ENCODE data around the gene AKAP8L. TPM values are rescaled to one million over a fixed set of nuclear protein-coding genes. Genes with fewer than 3 reads are reported as not detected.

AKAP8L gene
- total RNA-seq, 2 donors from 2014 or later: 190 to 237 TPM

DNA sequence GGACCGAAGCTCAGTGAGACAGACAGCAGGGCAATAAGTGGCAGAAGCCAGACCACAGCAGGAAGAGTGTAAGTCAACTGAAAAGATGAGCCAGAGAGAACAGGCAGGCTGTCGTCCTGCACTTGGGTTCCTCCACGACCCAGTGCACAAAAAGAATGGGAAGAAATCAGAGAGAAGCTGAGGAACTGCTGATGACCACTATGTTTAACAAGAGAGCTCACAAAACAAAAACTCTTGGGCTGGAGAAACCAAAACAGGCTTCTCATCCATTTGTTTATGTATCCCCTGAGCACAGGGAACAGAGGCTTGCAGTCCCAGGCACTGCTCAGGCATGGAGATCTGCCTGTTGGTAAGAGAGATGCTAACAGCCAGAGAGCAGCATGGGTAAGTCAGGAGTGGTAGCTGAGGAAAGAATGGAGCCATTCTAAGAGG lies 14.0 kb downstream of the AKAP8L start:
- Mint-ChIP-seq H3K9me3 (no peaks in the 10 kb centered on the region), H3K27ac (peak overlapping the region; percentile 53), H3K27me3 (ENCODE audit: insufficient read depth) (no peaks in the 10 kb centered on the region), H3K4me3 (no peak overlapping the region), H3K4me1 (peaks cover 11% of the 10 kb centered on the region), H3K36me3 (ENCODE audit: low read depth) (peaks cover 54% of the 10 kb centered on the region)
- Histone ChIP-seq H3K36me3 (ENCODE audit: control insufficient read depth, insufficient read depth, low read length) (peaks cover 57% of the 10 kb centered on the region), H3K9ac (ENCODE audit: extremely low read depth, low read length, poor library complexity, severe bottlenecking) (no peak overlapping the region), H3K4me1 (ENCODE audit: control insufficient read depth, insufficient read depth, low read length) (peaks cover 10% of the 10 kb centered on the region), H3K27ac (ENCODE audit: low read depth, low read length) (no peak overlapping the region), H3K9me3 (ENCODE audit: control insufficient read depth, low read length) (no peaks in the 10 kb centered on the region), H3K27me3 (ENCODE audit: control insufficient read depth, insufficient read depth, low read length, poor library complexity, severe bottlenecking) (no peaks in the 10 kb centered on the region), H3K4me3 (ENCODE audit: low read length) (no peak overlapping the region)
- peak; percentile 11 for DNase-seq
- 91 to 100% methylated on average over 3 of the region's 3 CpGs for WGBS, 2 experiments (ENCODE audit: insufficient coverage in 1 of 2, insufficient read length in 1 of 2)
- TF ChIP-seq, protein P1, sequence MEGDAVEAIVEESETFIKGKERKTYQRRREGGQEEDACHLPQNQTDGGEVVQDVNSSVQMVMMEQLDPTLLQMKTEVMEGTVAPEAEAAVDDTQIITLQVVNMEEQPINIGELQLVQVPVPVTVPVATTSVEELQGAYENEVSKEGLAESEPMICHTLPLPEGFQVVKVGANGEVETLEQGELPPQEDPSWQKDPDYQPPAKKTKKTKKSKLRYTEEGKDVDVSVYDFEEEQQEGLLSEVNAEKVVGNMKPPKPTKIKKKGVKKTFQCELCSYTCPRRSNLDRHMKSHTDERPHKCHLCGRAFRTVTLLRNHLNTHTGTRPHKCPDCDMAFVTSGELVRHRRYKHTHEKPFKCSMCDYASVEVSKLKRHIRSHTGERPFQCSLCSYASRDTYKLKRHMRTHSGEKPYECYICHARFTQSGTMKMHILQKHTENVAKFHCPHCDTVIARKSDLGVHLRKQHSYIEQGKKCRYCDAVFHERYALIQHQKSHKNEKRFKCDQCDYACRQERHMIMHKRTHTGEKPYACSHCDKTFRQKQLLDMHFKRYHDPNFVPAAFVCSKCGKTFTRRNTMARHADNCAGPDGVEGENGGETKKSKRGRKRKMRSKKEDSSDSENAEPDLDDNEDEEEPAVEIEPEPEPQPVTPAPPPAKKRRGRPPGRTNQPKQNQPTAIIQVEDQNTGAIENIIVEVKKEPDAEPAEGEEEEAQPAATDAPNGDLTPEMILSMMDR (conservative IDR thresholded peaks at IDR 0.05): no peak

DNA sequence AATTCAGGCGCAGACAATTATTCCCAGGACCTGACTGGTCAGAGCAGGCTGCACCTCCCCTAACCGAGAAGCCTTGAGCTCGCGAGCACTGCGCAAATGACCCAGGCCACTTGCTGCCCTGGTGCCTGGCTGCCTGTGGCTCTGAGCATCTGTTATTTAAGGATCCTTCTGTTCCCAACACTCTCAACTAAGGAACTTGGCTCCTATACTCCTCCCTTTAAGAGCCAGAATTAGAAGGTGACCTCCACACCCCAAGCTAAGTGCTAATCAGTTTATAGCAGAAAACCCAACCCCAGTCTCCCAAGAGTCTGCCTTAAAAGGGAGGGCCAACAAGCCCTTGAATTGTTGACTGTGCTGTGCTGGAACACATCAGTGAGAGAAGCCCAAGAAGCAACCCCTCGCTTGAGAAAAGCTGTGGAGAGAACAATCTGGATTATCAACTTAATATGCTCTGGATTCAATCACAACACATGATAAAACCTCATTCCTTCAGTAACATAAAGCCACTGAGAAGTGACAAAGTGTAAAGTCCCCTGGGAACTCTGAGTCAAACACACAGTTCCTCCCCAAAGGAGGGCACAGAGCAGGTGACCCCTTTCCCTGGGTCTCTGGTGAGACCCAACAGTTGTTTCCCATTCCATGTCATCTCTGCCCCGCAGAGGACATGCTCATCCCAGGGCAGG lies 14.6 kb downstream of the AKAP8L start:
- Mint-ChIP-seq H3K27me3 (ENCODE audit: insufficient read depth) (no peaks in the 10 kb centered on the region), H3K4me1 (peaks cover 11% of the 10 kb centered on the region), H3K36me3 (ENCODE audit: low read depth) (peaks cover 54% of the 10 kb centered on the region), H3K9me3 (no peaks in the 10 kb centered on the region), H3K4me3 (no peak overlapping the region), H3K27ac (peak overlapping the region; percentile 41)
- no peak overlapping the region for H3K9ac ChIP-seq (ENCODE audit: extremely low read depth, low read length, poor library complexity, severe bottlenecking)
- H3K9me3 ChIP-seq (ENCODE audit: control insufficient read depth, low read length): no peaks in the 10 kb centered on the region
- 94% methylated on average over 6 to 7 of the region's 7 CpGs for WGBS, 2 experiments (ENCODE audit: insufficient coverage in 1 of 2, insufficient read length in 1 of 2)
- H3K4me3 ChIP-seq (ENCODE audit: low read length): no peak overlapping the region
- peaks cover 57% of the 10 kb centered on the region for H3K36me3 ChIP-seq (ENCODE audit: control insufficient read depth, insufficient read depth, low read length)
- peak; percentile 30 for DNase-seq
- H3K4me1 ChIP-seq (ENCODE audit: control insufficient read depth, insufficient read depth, low read length): peaks cover 10% of the 10 kb centered on the region
- no peak overlapping the region for H3K27ac ChIP-seq (ENCODE audit: low read depth, low read length)
- TF ChIP-seq, protein P1 (conservative IDR thresholded peaks at IDR 0.05): no peak
- H3K27me3 ChIP-seq (ENCODE audit: control insufficient read depth, insufficient read depth, low read length, poor library complexity, severe bottlenecking): no peaks in the 10 kb centered on the region

DNA sequence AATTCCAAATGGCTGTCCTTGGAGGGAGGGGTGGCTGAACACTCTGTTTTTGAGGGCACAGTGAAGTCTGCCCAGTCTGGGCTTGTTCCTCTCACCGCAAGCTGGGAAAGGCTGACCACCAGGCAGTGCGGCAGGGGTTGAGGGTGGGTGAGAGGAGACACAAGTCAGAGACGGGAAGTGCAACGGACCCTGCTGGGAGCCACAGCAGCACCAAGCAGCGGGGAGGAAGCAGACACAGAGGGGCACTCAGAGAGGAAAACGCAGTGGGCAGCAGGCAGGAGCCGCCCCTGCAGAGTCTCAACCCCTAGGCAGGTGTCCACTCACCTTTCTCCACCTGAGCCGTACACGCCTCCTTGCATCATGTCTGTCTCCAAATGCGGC lies 15.6 kb downstream of the AKAP8L start:
- no peaks in the 10 kb centered on the region for H3K27me3 ChIP-seq (ENCODE audit: control insufficient read depth, insufficient read depth, low read length, poor library complexity, severe bottlenecking)
- H3K4me3 ChIP-seq (ENCODE audit: low read length): no peak overlapping the region
- TF ChIP-seq, protein P1 (conservative IDR thresholded peaks at IDR 0.05): no peak
- H3K36me3 Mint-ChIP-seq (ENCODE audit: low read depth): peaks cover 47% of the 10 kb centered on the region
- no peak overlapping the region for H3K27ac ChIP-seq (ENCODE audit: low read depth, low read length)
- peaks cover 56% of the 10 kb centered on the region for H3K36me3 ChIP-seq (ENCODE audit: control insufficient read depth, insufficient read depth, low read length)
- 92 to 95% methylated on average over 6 to 10 of the region's 10 CpGs for WGBS, 2 experiments (ENCODE audit: insufficient coverage in 1 of 2, insufficient read length in 1 of 2)
- H3K4me1 ChIP-seq (ENCODE audit: control insufficient read depth, insufficient read depth, low read length): peaks cover 10% of the 10 kb centered on the region
- H3K9ac ChIP-seq (ENCODE audit: extremely low read depth, low read length, poor library complexity, severe bottlenecking): no peak overlapping the region
- H3K9me3 ChIP-seq (ENCODE audit: control insufficient read depth, low read length): no peaks in the 10 kb centered on the region
- H3K4me3 Mint-ChIP-seq: no peak overlapping the region
- H3K9me3 Mint-ChIP-seq: no peaks in the 10 kb centered on the region
- H3K4me1 Mint-ChIP-seq: peaks cover 11% of the 10 kb centered on the region
- no peaks in the 10 kb centered on the region for H3K27me3 Mint-ChIP-seq (ENCODE audit: insufficient read depth)
- H3K27ac Mint-ChIP-seq: peak overlapping the region; percentile 70
- peak; percentile 26 for DNase-seq

Measured in endodermal cell (in vitro differentiated cells).